ENCODE results near the gene WDFY1. TPM values are rescaled to one million over a fixed set of nuclear protein-coding genes. Genes with fewer than 3 reads are reported as not detected.

The WDFY1 gene
- total RNA-seq, 1 experiment from 2014 or later, result 44.7 TPM

GRCh38 chr2:223943135-223943534 is 2.0 kb downstream of the WDFY1 start:
- intact Hi-C loops (cut with micrococcal nuclease), result loop anchor here (10.0 kb wide), 2 partner anchors 108 to 248 kb away; partner anchors contain the start of gene AP1S3
- TSS peak; percentile 63 for BruUV-seq (replicated peaks)
- H3K9ac ChIP-seq (ENCODE audit: low read length), result no peak overlapping the region

More at GRCh38 chr2:223943135-223943534, 2.0 kb downstream of the WDFY1 start:
- RAD21 ChIA-PET (ENCODE audit: low non-redundant PET in 1 of 2, low total read pairs in 2 of 2, uncharacterized antibody in 2 of 2, unreplicated experiment in 2 of 2), result interaction anchor here in 1 of 2 experiments (1.2 kb wide), 1 partner anchor 82 kb away, joined by 3 read pairs; no protein-coding TSS in a partner anchor
- POLR2A ChIA-PET, result interaction anchor here (0.7 kb wide), 1 partner anchor 214 kb away, joined by 4 read pairs; no protein-coding TSS in a partner anchor
- no peaks in the 10 kb centered on the region for H3K9me3 ChIP-seq (ENCODE audit: control insufficient read depth in 1 of 2, insufficient read depth in 1 of 2, low read depth in 1 of 2, low read length in 2 of 2)
- H3K79me2 ChIP-seq (ENCODE audit: insufficient read depth, low read length), result peaks cover 56% of the 10 kb centered on the region
- H3K36me3 ChIP-seq (ENCODE audit: control insufficient read depth in 1 of 2, insufficient read depth in 2 of 2, low read length in 2 of 2), result no peaks in the 10 kb centered on the region
- H3K27me3 ChIP-seq (ENCODE audit: insufficient read depth, low read length), result no peaks in the 10 kb centered on the region
- H4K20me1 ChIP-seq (ENCODE audit: insufficient read depth), result no peaks in the 10 kb centered on the region
- H3K27ac ChIP-seq (ENCODE audit: low read depth, low read length), result no peak overlapping the region
- peak overlapping the region; percentile 88 for H3K4me2 ChIP-seq (ENCODE audit: low read length)
- CTCF ChIA-PET, result no interaction called here
- TF ChIP-seq CTCF (IDR thresholded peaks at IDR 0.05 in 2 of 3, conservative IDR thresholded peaks at IDR 0.05 in 1 of 3; ENCODE audit: borderline replicate concordance in 1 of 3, insufficient read depth in 1 of 3, low read depth in 2 of 3, low read length in 2 of 3) (no peak), EZH2 (IDR thresholded peaks at IDR 0.05) (no peak), JUND (IDR thresholded peaks at IDR 0.05) (no peak), MAX (IDR thresholded peaks at IDR 0.05) (no peak), POLR2AphosphoS5 (IDR thresholded peaks at IDR 0.05; ENCODE audit: low read depth, low read length) (no peak), CEBPB (IDR thresholded peaks at IDR 0.05; ENCODE audit: low read depth) (no peak), ZBTB33 (IDR thresholded peaks at IDR 0.05; ENCODE audit: extremely low read depth, insufficient replicate concordance, low read length) (no peak), EGR1 (IDR thresholded peaks at IDR 0.05; ENCODE audit: low read depth) (no peak), FOSL1 (IDR thresholded peaks at IDR 0.05; ENCODE audit: low read depth) (no peak), POLR2A (IDR thresholded peaks at IDR 0.05; ENCODE audit: borderline replicate concordance, extremely low read depth, insufficient read depth, insufficient read length) (no peak), ZFX (IDR thresholded peaks at IDR 0.05) (no peak), EZH2phosphoT487 (IDR thresholded peaks at IDR 0.05; ENCODE audit: borderline replicate concordance) (no peak), SP1 (IDR thresholded peaks at IDR 0.05; ENCODE audit: low read depth) (no peak), ZNF274 (IDR thresholded peaks at IDR 0.05; ENCODE audit: low read depth, low read length) (no peak), RAD21 (IDR thresholded peaks at IDR 0.05; ENCODE audit: low read depth) (no peak), YY1 (IDR thresholded peaks at IDR 0.05; ENCODE audit: extremely low read depth, insufficient replicate concordance, low read depth, low read length) (no peak), TCF7L2 (IDR thresholded peaks at IDR 0.05; ENCODE audit: borderline replicate concordance, extremely low read depth, insufficient read depth, insufficient read length) (no peak), ATF3 (IDR thresholded peaks at IDR 0.05) (no peak)
- DNase-seq (ENCODE audit: low read depth, low spot score) (no peak), ATAC-seq (no peak)
- no peaks in the 10 kb centered on the region for H3K9me2 ChIP-seq (ENCODE audit: insufficient read depth)
- no peak overlapping the region for H2AFZ ChIP-seq (ENCODE audit: low read depth, low read length, poor library complexity, severe bottlenecking)
- peaks cover 18 to 38% of the 10 kb centered on the region in 2 experiments for H3K4me1 ChIP-seq (ENCODE audit: control insufficient read depth in 1 of 2, insufficient read depth in 2 of 2, low read length in 2 of 2)
- no peak overlapping the region; a peak in 2 of 4 replicates for H3K4me3 ChIP-seq (replicated peaks in 1 of 2; ENCODE audit: low read depth in 1 of 2, low read length in 2 of 2)

All from HCT116 (cell line).